A549 (cell line): Measurements from ENCODE around the gene PI4KA.
"Not testable (repeated sequence)": the region's sequence is repeated elsewhere in the genome, so short reads cannot be mapped to it uniquely, and the experiment has no call there.

Experiments
- MAFK ChIP-seq: fragments of 450-650 bp; IDR thresholded peaks from 2 replicates; pipeline ENCODE4 v1.6.1; 2014; ENCODE audit not compliant: partially characterized antibody
- RFX5 ChIP-seq: fragments of 450-650 bp; IDR thresholded peaks from 2 replicates; pipeline ENCODE4 v1.7.1; 2014; ENCODE audit warnings: antibody characterized with exemption, mild to moderate bottlenecking, moderate library complexity

- not testable (repeated sequence) for TF ChIP-seq RFX5, MAFK
Measured at GRCh38 chr22:20713116-20713515, 145.5 kb downstream of the PI4KA start.
